ENCODE results near the gene SOX4.

- TF ChIP-seq CTCF (IDR thresholded peaks at IDR 0.05) (no peak), POLR2A (IDR thresholded peaks at IDR 0.05) (no peak)
Measured at GRCh38 chr6:21628160-21628559, 34.6 kb downstream of the SOX4 start.
